ENCODE measurements around the gene CCDC122.

The CCDC122 gene

DNA sequence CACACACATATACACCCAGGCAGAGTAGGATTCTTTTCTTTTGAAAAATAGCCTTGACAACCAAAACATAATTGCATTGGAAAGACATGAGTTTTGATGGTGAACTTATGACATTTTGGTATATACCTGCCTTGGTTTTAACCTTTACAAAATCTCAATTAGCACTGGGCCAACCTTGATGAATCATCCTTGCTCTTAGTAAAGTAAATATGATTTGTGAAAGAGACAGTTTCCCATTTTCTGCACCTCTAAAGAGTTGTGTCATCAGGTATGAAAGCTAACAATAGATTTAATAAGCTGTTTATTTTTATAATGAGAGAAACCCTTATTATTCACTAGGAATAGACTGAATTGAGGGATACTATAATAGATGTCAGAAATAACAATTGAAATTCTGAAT is 77.0 kb downstream of the CCDC122 start:
- no peak for DNase-seq (ENCODE audit: low read depth, low spot score)
- TF ChIP-seq, protein P1, sequence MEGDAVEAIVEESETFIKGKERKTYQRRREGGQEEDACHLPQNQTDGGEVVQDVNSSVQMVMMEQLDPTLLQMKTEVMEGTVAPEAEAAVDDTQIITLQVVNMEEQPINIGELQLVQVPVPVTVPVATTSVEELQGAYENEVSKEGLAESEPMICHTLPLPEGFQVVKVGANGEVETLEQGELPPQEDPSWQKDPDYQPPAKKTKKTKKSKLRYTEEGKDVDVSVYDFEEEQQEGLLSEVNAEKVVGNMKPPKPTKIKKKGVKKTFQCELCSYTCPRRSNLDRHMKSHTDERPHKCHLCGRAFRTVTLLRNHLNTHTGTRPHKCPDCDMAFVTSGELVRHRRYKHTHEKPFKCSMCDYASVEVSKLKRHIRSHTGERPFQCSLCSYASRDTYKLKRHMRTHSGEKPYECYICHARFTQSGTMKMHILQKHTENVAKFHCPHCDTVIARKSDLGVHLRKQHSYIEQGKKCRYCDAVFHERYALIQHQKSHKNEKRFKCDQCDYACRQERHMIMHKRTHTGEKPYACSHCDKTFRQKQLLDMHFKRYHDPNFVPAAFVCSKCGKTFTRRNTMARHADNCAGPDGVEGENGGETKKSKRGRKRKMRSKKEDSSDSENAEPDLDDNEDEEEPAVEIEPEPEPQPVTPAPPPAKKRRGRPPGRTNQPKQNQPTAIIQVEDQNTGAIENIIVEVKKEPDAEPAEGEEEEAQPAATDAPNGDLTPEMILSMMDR (IDR thresholded peaks at IDR 0.05; ENCODE audit: low read depth, low read length): no peak
- no peak overlapping the region for H3K4me3 ChIP-seq (ENCODE audit: low read depth, low read length)
- in situ Hi-C loops (cut with HindIII; ENCODE audit: low sequenced_read_pairs): no loop called here

- TF ChIP-seq, protein P1 (IDR thresholded peaks at IDR 0.05; ENCODE audit: low read depth, low read length): no peak
- in situ Hi-C loops (cut with HindIII; ENCODE audit: low sequenced_read_pairs): no loop called here
- DNase-seq (ENCODE audit: low read depth, low spot score): no peak
- no peak overlapping the region for H3K4me3 ChIP-seq (ENCODE audit: low read depth, low read length)
Measured at GRCh38 chr13:43800828-43801227, 78.7 kb downstream of the CCDC122 start.

- no peak for DNase-seq (ENCODE audit: low read depth, low spot score)
- TF ChIP-seq, protein P1 (IDR thresholded peaks at IDR 0.05; ENCODE audit: low read depth, low read length): no peak
- H3K4me3 ChIP-seq (ENCODE audit: low read depth, low read length): no peak overlapping the region
- in situ Hi-C loops (cut with HindIII; ENCODE audit: low sequenced_read_pairs): no loop called here
Measured at GRCh38 chr13:43799191-43799590, 80.3 kb downstream of the CCDC122 start.

DNA sequence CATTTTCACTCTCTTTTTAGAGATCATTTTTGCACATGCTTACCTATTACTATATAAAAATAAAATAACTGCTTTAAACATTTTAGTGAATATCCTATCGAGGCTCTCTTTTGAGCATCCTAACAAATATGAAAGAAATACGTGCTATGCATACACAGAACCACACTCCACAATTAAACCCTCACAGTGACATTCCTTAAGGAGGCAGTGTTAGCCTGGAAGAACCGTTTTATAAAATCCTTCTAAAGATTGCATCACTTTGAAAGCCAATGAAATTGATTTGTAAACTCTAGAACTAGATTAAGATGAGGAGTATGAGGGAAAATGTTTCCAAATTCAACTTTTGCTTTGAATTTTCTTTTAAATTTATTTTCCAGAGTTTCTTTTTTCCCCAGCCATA is 81.7 kb downstream of the CCDC122 start:
- no peak overlapping the region for H3K4me3 ChIP-seq (ENCODE audit: low read depth, low read length)
- in situ Hi-C loops (cut with HindIII; ENCODE audit: low sequenced_read_pairs): no loop called here
- TF ChIP-seq, protein P1 (IDR thresholded peaks at IDR 0.05; ENCODE audit: low read depth, low read length): no peak
- no peak for DNase-seq (ENCODE audit: low read depth, low spot score)

DNA sequence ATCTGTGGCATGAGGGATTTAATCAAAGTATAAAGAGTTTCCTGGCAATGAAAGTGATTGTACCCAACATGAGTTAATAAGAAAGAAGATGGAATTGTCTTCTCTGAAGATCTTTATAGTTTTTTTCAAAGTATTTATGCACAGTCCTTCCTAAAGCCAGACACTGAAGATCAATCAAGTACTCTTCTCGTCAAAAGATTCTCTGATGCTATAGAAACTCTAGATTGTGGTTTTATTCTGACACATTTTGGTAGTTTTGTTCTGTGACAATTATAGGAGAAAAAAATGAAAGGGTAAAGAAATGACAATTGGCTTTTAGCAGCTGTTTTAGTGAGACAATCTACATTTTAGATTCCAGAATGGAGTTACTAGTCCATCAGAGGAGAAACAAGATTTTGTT is 82.4 kb downstream of the CCDC122 start:
- H3K4me3 ChIP-seq (ENCODE audit: low read depth, low read length): no peak overlapping the region
- in situ Hi-C loops (cut with HindIII; ENCODE audit: low sequenced_read_pairs): no loop called here
- DNase-seq (ENCODE audit: low read depth, low spot score): no peak
- TF ChIP-seq, protein P1 (IDR thresholded peaks at IDR 0.05; ENCODE audit: low read depth, low read length): no peak

- no peak for DNase-seq (ENCODE audit: low read depth, low spot score)
- no peak overlapping the region for H3K4me3 ChIP-seq (ENCODE audit: low read depth, low read length)
- in situ Hi-C loops (cut with HindIII; ENCODE audit: low sequenced_read_pairs): no loop called here
- TF ChIP-seq, protein P1 (IDR thresholded peaks at IDR 0.05; ENCODE audit: low read depth, low read length): no peak
Measured at GRCh38 chr13:43794416-43794815, 85.1 kb downstream of the CCDC122 start.
